WI38 (cell line): ENCODE results near the gene COL15A1.

Experiments used
- H3K4me3 ChIP-seq: 2 replicates; pipeline ENCODE4 v1.5.1; 2011; ENCODE audit warnings: low read depth, mild to moderate bottlenecking, control low read depth, low read length
- TF ChIP-seq, protein P1 (sequence below): IDR thresholded peaks from 2 replicates; pipeline ENCODE4 v1.5.1; 2012; ENCODE audit warnings: low read depth, mild to moderate bottlenecking, control low read depth, low read length

Gene COL15A1

DNA sequence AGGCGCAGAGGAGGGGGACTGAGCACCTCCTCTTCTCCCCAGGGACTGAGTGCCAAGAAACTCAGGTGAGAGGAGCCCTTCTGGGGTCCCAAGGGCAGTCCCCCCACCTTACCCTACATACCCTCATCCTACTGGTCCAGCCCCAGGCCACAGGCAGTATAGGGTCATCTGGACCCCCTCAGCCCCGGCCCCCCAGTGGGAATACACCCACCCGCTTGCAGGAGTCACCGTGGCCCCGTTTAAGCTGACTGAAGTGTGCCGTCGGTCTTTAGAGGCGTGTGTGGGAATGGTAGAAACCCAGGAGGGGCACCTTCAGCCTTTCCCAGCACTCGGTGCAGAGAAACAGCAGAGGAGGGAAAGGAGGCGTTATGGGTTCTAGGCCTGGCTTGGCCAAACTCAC, 30.8 kb downstream of the COL15A1 start:
- TF ChIP-seq, protein P1, sequence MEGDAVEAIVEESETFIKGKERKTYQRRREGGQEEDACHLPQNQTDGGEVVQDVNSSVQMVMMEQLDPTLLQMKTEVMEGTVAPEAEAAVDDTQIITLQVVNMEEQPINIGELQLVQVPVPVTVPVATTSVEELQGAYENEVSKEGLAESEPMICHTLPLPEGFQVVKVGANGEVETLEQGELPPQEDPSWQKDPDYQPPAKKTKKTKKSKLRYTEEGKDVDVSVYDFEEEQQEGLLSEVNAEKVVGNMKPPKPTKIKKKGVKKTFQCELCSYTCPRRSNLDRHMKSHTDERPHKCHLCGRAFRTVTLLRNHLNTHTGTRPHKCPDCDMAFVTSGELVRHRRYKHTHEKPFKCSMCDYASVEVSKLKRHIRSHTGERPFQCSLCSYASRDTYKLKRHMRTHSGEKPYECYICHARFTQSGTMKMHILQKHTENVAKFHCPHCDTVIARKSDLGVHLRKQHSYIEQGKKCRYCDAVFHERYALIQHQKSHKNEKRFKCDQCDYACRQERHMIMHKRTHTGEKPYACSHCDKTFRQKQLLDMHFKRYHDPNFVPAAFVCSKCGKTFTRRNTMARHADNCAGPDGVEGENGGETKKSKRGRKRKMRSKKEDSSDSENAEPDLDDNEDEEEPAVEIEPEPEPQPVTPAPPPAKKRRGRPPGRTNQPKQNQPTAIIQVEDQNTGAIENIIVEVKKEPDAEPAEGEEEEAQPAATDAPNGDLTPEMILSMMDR: no peak
- H3K4me3 ChIP-seq: no peak overlapping the region

DNA sequence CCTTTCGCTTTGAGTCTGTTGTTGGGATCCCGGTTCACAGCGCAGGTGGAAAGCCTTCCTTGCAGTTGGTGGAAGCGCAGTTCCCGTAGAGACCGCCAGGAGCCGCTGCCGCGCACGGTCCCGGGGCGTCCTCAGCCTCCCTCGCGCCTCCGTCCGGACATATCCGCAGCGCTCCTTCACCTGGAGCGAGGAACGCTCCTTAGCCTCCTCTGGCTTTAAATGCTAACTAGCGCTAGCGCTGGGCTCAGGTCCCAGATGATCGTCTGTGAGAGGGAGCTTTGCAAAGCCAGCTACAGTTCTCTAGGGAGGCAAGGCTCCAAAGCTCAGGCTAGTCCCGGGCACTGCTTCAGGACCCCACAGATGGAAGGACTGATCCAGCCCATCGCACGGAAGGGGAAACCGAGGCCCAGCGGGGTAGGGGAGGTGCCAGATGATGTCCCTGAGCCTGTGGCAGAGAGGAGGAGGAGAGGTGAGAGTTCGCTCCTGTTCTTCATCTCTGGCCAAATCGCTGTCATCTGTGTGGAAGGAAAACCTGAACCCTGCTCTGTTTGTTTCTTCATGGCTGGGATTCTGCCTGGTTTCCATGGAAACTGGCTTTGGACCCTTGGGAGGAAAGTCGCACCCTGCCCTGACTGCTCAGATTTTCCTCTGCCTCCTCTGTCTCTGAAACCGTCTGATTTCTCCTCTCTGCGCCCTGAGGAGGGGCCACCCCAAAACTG, 31.4 kb downstream of the COL15A1 start:
- peak overlapping the region; percentile 37 for H3K4me3 ChIP-seq
- TF ChIP-seq, protein P1: peak; percentile 98

DNA sequence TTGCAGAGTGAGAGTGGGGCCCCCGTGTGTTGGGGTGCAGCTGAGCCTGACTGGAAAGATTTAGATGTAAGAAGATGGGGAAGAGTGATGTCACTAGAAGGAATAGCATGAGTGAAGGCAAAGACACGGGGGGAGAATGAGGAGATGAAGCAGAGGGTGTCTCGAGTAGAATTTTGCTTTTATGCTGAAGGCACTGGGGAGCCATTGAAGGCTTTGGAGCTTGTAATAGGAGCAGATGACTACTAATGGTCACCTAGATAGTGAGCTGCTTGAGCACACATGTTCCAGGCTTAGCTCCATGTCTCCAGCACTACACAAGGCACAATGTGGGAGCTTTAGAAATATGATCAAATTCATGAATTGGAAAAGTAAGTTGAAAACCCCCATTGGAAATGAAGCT, 32.1 kb downstream of the COL15A1 start:
- no peak overlapping the region for H3K4me3 ChIP-seq

DNA sequence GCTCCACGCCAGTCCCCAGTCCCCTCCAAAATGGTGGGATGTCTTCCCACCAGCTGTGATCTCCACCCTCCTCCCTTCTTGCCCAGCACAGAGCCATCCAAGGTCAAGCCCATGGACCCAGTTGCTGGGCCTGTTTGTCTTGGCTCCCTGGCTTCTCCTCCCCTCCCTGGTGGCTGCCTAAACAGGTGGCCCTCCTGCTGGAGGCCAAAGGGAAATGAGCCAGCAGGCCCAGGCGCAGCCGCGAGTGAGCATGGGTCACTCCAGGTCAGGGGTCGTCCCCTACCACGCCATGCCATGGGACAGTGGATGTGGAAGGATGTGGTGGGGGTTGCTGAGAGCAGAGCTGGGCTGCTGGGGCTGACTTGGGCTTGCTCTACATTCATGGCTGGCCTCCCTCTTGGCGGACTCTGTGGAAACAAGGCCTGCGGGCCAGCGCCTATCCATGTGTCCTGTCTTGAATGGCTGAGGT, 33.6 kb downstream of the COL15A1 start:
- H3K4me3 ChIP-seq: no peak overlapping the region
- TF ChIP-seq, protein P1: no peak

More for the DNA sequence above, 32.1 kb downstream of the COL15A1 start:
- TF ChIP-seq, protein P1: no peak

DNA sequence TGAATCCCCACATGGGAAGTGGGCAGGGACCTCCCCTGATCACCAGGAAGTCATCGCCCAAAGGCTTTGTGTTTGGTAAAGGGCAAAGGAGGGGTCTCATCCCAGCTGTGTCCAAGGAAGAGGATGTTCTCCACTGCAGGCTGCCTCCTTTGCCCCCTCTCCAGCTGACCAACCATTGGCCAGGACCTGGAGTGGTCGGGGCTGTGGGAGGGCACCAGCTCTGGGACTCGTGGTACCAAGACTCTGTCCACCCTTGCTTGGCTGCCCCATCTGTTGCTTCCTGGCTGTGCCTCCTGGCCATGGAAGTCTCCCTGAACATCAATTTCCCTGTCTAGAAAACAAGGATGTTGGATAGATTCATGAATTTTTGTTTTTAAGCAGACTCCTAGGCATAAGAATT, 34.1 kb downstream of the COL15A1 start:
- TF ChIP-seq, protein P1: no peak
- H3K4me3 ChIP-seq: no peak overlapping the region

DNA sequence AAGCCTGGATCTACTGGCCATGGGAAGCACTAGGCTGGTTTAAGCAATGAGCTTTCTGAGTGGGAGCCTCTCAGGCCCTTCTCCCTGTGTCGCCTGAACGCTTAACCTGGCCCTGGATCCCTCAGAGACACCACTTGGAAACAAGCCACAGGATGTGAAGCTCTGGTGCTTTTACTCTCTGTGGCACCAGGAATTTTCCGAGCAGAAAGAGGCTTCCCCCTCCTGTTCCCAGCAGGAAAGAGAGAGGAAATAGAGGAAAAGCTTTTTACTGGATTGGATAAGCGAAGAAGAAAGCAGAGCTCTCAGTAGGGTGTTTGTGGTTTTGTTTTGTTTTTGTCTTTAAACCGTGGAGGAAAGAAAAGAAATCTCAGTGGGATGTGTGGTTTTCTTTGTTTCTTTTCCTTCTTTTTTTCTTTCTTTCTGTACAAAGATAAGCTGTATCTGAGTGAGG, 34.5 kb downstream of the COL15A1 start:
- no peak overlapping the region for H3K4me3 ChIP-seq
- TF ChIP-seq, protein P1: no peak

DNA sequence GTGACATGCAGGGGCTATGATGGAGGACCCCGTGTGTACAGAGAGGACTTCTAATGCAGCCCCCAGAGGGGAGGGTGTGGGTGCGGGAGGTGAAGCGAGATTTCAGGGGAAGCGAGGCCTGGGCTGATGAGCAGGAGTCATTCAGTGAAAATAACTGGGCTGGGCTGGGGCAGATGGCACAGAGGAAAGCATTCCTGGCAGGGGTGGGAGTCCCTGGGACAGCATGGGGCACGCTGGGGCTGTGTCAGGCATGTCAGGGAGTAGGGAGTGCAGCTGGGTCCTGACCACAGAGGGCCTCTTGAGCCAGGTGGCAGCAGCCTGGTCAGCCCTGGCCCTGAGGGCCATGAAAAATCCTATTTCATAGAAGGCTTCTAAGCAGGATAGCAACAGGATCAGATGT, 36.6 kb downstream of the COL15A1 start:
- H3K4me3 ChIP-seq: no peak overlapping the region
- TF ChIP-seq, protein P1: no peak
